Adipocyte (in vitro differentiated cells): ENCODE data around the gene MRM1.
A peak's percentile ranks its signal among the peaks of the same experiment; 100 is the strongest.

Source experiments
- DNase-seq: peaks from one replicate; pipeline ENCODE4 v3.0.0-alpha.2; 2015; ENCODE audit warnings: low read depth
- H3K27me3 ChIP-seq: replicated peaks from 2 replicates; pipeline ENCODE4 v1.7.0; 2013; ENCODE audit warnings: mild to moderate bottlenecking, low read length, moderate library complexity; ENCODE audit not compliant: control insufficient read depth, insufficient read depth
- H3K36me3 ChIP-seq: 2 replicates; pipeline ENCODE4 v1.7.0; 2013; ENCODE audit warnings: low read length, mild to moderate bottlenecking, moderate library complexity; ENCODE audit not compliant: control insufficient read depth, insufficient read depth, severe bottlenecking
- H3K4me1 ChIP-seq: 2 replicates; pipeline ENCODE4 v1.7.0; 2013; ENCODE audit warnings: mild to moderate bottlenecking, low read length, moderate library complexity; ENCODE audit not compliant: control insufficient read depth, insufficient read depth
- H3K4me3 ChIP-seq: 2 replicates; pipeline ENCODE4 v1.7.0; 2013; ENCODE audit warnings: mild to moderate bottlenecking, low read length, moderate library complexity
- H3K9ac ChIP-seq: 2 replicates; pipeline ENCODE4 v1.7.0; 2013; ENCODE audit warnings: mild to moderate bottlenecking, low read length, moderate library complexity
- H3K9me3 ChIP-seq: 2 replicates; pipeline ENCODE4 v1.7.0; 2013; ENCODE audit warnings: mild to moderate bottlenecking, low read length, moderate library complexity; ENCODE audit not compliant: control insufficient read depth

MRM1 gene

DNA sequence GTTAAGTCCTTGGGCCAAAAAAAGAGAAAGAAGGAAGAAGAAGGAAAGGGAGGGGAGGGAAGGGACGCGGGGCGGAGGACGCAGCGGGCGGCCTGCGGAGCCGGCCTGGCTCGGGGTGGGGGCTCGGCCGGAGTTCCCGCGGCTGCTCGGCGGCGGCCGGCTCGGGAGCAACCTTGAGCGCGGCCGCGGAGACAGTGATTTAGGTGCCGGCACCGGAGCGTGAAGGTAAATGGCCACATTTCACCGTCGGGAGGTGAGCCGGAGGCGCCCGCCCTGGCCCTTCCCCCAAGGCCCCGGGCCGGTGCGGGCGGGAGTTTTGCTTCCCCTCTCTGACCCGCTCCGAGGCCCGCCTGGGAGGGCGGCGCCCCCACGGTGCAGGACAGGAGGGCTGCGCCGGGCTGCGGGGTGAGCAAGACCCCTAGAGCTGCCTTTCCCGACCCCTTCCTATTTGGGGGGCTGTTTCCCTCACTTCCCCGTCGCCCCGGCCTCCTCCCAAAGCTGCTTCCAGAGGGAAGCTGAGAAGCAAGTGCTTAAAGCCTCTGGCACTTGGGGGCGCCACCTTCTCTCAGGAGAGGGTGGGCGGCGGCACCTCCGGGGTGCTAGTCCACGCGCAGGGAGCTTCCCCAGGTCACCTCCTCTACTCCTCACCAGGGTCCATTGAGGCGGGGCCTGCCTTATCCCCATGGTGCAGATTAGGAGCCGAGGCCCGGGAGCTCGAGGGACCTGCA, 56.5 kb downstream of the MRM1 start:
- peak; percentile 5 for DNase-seq
- H3K4me3 ChIP-seq, result peak overlapping the region; percentile 73
- no peaks in the 10 kb centered on the region for H3K9me3 ChIP-seq
- no peaks in the 10 kb centered on the region for H3K36me3 ChIP-seq
- peaks cover 65% of the 10 kb centered on the region for H3K27me3 ChIP-seq
- no peaks in the 10 kb centered on the region for H3K4me1 ChIP-seq
- peak overlapping the region; percentile 45 for H3K9ac ChIP-seq
